NOMO-1 treated with dmso at 0.1 percent for 144 hours (cell line): ENCODE data around the gene MAFG.

Experiments used
- DNase-seq: peaks from one replicate; lab custom pipeline; 2025; ENCODE audit not compliant: unreplicated experiment; lab: John Stamatoyannopoulos, UW

MAFG gene

GRCh38 chr17:81927653-81928543, at the start of gene MAFG:
Gene MAFG (minus strand): TSS chr17:81927735. CDS start chr17:81923185, 4,550 bp downstream.
- peak; percentile 77 for DNase-seq

GRCh38 chr17:81976332-81977210, 49.0 kb upstream of the MAFG start:
- no peak for DNase-seq

GRCh38 chr17:81973432-81973831, 45.9 kb upstream of the MAFG start:
- DNase-seq = no peak

- no peak for DNase-seq
Observed at GRCh38 chr17:81968850-81969812, 41.6 kb upstream of the MAFG start.

GRCh38 chr17:81968396-81968745, 40.8 kb upstream of the MAFG start:
- DNase-seq = no peak

- DNase-seq = peak; percentile 83
Observed at GRCh38 chr17:81967533-81968395, 40.2 kb upstream of the MAFG start.

- no peak for DNase-seq
Observed at GRCh38 chr17:81967244-81967532, 39.7 kb upstream of the MAFG start.

- peak; percentile 75 for DNase-seq
Observed at GRCh38 chr17:81966343-81967243, 39.1 kb upstream of the MAFG start.

GRCh38 chr17:81964081-81964849, 36.7 kb upstream of the MAFG start:
- DNase-seq = no peak

- DNase-seq = no peak
Observed at GRCh38 chr17:81962499-81963441, 35.2 kb upstream of the MAFG start.

- no peak for DNase-seq
Observed at GRCh38 chr17:81961521-81962498, 34.3 kb upstream of the MAFG start.

GRCh38 chr17:81961087-81961511, 33.6 kb upstream of the MAFG start, which contains the start of gene NOTUM:
Gene NOTUM (minus strand): TSS chr17:81961187. CDS start chr17:81960909, 278 bp downstream.
- no peak for DNase-seq

- no peak for DNase-seq
Observed at GRCh38 chr17:81960130-81960958, 32.8 kb upstream of the MAFG start.

GRCh38 chr17:81959362-81960129, 32.0 kb upstream of the MAFG start:
- peak; percentile 51 for DNase-seq
